Measurements from ENCODE around the gene ECE2.

Gene ECE2

DNA sequence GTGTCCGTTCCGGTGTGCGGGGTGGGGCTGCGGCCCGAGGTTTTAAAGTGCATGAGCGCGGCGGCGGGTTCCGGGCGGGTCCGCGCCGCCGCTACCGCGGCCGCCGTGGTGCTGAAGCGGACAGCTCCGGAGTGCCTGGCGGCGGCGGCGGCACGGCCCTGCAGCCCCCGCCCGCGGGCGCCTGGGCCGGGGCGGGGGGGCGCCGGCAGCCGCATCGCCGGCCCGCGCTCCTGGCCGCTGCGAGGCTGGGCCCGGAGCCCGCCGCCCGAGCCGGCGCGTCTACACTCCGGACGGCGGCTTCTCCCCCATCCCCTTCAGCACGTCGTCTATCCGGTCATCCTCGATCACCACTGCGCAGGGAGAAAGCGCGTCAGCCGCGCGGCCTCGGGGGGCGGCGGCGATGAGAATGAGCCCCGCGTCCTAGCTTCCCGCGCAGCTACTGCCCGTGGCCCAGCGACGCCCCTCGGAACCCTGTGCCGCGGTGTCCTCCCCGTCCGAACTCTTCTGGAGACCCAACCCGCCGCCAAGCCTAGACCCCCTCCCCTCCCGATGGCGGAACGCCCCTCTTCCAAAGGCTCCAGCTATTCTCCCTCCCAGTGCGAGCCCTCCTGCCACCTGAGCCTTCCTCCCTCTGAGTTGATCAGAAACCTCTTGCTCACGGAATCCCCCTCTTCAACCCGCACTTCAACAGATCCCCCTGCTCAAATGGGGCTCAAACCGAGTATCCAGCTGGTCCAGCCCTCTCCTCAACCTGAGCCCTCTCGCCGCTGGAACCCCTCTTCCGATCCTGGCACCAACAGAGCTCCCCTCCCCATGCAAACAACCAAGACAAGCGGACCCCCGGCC is 15.7 kb upstream of the ECE2 start:
- no peaks in the 10 kb centered on the region; the same call in 1 of the 2 replicates for H3F3A ChIP-seq (ENCODE audit: control insufficient read depth, insufficient read depth)
- peak overlapping the region; percentile 61 for H3K4me2 ChIP-seq (ENCODE audit: low read length)
- no peaks in the 10 kb centered on the region for H3K9me2 ChIP-seq (replicated peaks; ENCODE audit: control insufficient read depth, low read length)
- 0 out of 2 replicates have a peak, but pooled peaks have one; percentile 40 for TF ChIP-seq EZH2phosphoT487 (IDR thresholded peaks at IDR 0.05; ENCODE audit: borderline replicate concordance, low read length)
- TF ChIP-seq, protein P1, sequence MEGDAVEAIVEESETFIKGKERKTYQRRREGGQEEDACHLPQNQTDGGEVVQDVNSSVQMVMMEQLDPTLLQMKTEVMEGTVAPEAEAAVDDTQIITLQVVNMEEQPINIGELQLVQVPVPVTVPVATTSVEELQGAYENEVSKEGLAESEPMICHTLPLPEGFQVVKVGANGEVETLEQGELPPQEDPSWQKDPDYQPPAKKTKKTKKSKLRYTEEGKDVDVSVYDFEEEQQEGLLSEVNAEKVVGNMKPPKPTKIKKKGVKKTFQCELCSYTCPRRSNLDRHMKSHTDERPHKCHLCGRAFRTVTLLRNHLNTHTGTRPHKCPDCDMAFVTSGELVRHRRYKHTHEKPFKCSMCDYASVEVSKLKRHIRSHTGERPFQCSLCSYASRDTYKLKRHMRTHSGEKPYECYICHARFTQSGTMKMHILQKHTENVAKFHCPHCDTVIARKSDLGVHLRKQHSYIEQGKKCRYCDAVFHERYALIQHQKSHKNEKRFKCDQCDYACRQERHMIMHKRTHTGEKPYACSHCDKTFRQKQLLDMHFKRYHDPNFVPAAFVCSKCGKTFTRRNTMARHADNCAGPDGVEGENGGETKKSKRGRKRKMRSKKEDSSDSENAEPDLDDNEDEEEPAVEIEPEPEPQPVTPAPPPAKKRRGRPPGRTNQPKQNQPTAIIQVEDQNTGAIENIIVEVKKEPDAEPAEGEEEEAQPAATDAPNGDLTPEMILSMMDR (IDR thresholded peaks at IDR 0.05; ENCODE audit: low read depth, low read length, poor library complexity, severe bottlenecking), result no peak
- peaks cover 28% of the 10 kb centered on the region for H3K27me3 ChIP-seq (ENCODE audit: control insufficient read depth, low read length)
- no peaks in the 10 kb centered on the region for H3K9me3 ChIP-seq (ENCODE audit: control insufficient read depth, insufficient read depth, low read length)
- peaks cover 14% of the 10 kb centered on the region; the same call in 1 of the 2 replicates for H3K4me1 ChIP-seq (ENCODE audit: control insufficient read depth, low read length)
- peak overlapping the region; percentile 58 for H3K4me3 ChIP-seq (ENCODE audit: low read length)
- H3K36me3 ChIP-seq (ENCODE audit: control insufficient read depth, low read length), result no peaks in the 10 kb centered on the region
- peaks cover 1% of the 10 kb centered on the region for H3K79me2 ChIP-seq (ENCODE audit: control insufficient read depth, low read length)
- H4K20me1 ChIP-seq (ENCODE audit: control insufficient read depth, insufficient read depth, low read depth, low read length), result no peaks in the 10 kb centered on the region
- no peak overlapping the region for H3K27ac ChIP-seq (ENCODE audit: low read depth, low read length)

DNA sequence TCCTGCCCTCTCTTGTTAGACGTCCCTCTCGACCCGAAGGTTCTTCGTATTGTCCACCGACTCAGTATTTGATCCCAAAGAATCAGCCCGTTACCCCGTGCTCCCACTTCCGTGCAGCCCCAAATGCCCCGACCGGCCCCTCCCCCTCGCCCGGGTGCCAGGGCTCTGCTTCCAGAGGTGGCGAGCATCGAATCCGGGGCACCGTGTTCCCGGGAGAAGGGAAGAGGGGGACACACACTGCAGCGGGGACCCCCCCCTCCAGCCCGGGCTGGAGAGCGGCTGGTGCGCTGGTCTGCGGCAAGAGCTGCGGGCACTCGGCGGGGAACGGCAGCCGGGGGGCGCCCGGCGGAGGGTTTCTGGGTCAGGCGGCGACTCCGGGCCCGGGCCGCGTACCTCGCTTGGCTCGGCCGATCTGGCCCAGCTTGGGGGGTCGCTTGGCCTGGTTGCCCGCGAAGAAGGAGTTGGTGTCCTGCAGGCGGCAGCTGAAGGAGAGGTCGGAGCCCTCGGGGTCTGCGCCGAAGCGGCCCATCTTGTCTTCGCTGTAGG is 15.0 kb upstream of the ECE2 start:
- Histone ChIP-seq H4K20me1 (ENCODE audit: control insufficient read depth, insufficient read depth, low read depth, low read length) (no peaks in the 10 kb centered on the region), H3K4me2 (ENCODE audit: low read length) (peak overlapping the region; percentile 61), H3K79me2 (ENCODE audit: control insufficient read depth, low read length) (no peaks in the 10 kb centered on the region), H3K4me3 (ENCODE audit: low read length) (peak overlapping the region; percentile 58), H3K27me3 (ENCODE audit: control insufficient read depth, low read length) (peaks cover 28% of the 10 kb centered on the region), H3K4me1 (ENCODE audit: control insufficient read depth, low read length) (peaks cover 14% of the 10 kb centered on the region; the same call in 1 of the 2 replicates), H3K36me3 (ENCODE audit: control insufficient read depth, low read length) (no peaks in the 10 kb centered on the region), H3K9me3 (ENCODE audit: control insufficient read depth, insufficient read depth, low read length) (no peaks in the 10 kb centered on the region), H3K27ac (ENCODE audit: low read depth, low read length) (no peak overlapping the region), H3F3A (ENCODE audit: control insufficient read depth, insufficient read depth) (no peaks in the 10 kb centered on the region; the same call in 1 of the 2 replicates), H3K9me2 (replicated peaks; ENCODE audit: control insufficient read depth, low read length) (no peaks in the 10 kb centered on the region)
- TF ChIP-seq, protein P1 (IDR thresholded peaks at IDR 0.05; ENCODE audit: low read depth, low read length, poor library complexity, severe bottlenecking), result no peak
- no peak for TF ChIP-seq EZH2phosphoT487 (IDR thresholded peaks at IDR 0.05; ENCODE audit: borderline replicate concordance, low read length)

- H4K20me1 ChIP-seq (ENCODE audit: control insufficient read depth, insufficient read depth, low read depth, low read length), result no peaks in the 10 kb centered on the region
- no peaks in the 10 kb centered on the region for H3K9me2 ChIP-seq (replicated peaks; ENCODE audit: control insufficient read depth, low read length)
- peaks cover 28% of the 10 kb centered on the region for H3K27me3 ChIP-seq (ENCODE audit: control insufficient read depth, low read length)
- H3K27ac ChIP-seq (ENCODE audit: low read depth, low read length), result no peak within 1 kb of the TSS
- no peaks in the 10 kb centered on the region; the same call in 1 of the 2 replicates for H3F3A ChIP-seq (ENCODE audit: control insufficient read depth, insufficient read depth)
- no peaks in the 10 kb centered on the region for H3K9me3 ChIP-seq (ENCODE audit: control insufficient read depth, insufficient read depth, low read length)
- H3K36me3 ChIP-seq (ENCODE audit: control insufficient read depth, low read length), result no peaks in the 10 kb centered on the region
- H3K79me2 ChIP-seq (ENCODE audit: control insufficient read depth, low read length), result no peaks in the 10 kb centered on the region
- peak within 1 kb of the TSS; percentile 69 for H3K4me2 ChIP-seq (ENCODE audit: low read length)
- peaks cover 14% of the 10 kb centered on the region; the same call in 1 of the 2 replicates for H3K4me1 ChIP-seq (ENCODE audit: control insufficient read depth, low read length)
- TF ChIP-seq, protein P1 (IDR thresholded peaks at IDR 0.05; ENCODE audit: low read depth, low read length, poor library complexity, severe bottlenecking), result no peak
- TF ChIP-seq EZH2phosphoT487 (IDR thresholded peaks at IDR 0.05; ENCODE audit: borderline replicate concordance, low read length), result no peak
- H3K4me3 ChIP-seq (ENCODE audit: low read length), result peak within 1 kb of the TSS; percentile 72
These were observed 14.5 kb upstream of the ECE2 start, which contains the start of gene CAMK2N2 for GRCh38 chr3:184261270-184261853. Gene CAMK2N2 (minus strand): TSS chr3:184261553. CDS start chr3:184261285, 268 bp downstream.

All from DOHH2 (cell line).